GM18520 (cell line): Measurements from ENCODE around the gene EXOC1.
A peak's percentile ranks its signal among the peaks of the same experiment; 100 is the strongest.

Experiments
- ATAC-seq: cut with Tn5 transposase; IDR thresholded peaks from one replicate; pipeline ENCODE4 v1.9.1; 2021; ENCODE audit not compliant: unreplicated experiment

EXOC1 gene

DNA sequence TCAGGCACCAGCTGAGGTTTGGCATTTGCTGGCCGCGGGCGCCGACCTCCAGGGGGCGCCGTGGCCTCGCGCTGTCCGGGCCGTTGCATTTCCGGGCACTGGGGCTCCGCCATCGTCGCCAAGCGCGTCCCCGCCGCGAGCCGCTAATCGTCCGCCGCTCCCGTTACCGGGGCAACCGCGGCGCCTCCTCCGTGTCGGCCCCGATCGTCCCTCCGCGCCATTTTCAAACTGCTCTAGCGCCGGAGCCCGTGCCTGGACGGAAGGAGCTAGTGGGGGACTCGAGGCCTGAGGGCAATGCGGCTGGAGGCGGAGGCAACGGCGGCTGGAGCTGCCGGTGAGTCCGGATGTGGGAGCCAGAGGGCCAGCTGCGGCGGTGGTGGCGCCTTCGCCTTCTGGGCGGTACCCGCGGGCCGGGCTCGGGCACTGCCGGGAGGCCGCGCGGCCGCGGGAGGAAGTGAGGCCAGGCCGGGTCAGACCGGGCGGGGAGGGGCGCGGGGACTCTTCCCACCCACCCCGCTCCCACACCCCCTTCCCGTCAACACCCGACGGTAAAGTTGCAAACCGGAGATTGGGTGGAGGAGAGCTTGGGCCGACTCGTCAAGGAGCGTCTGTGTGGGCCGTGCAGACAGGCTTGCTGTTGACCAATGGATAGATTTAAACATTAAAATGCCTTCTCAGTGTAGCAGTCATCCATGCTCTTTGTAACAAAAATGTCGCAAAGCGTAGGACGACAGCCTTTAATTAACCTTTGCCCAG, 95.5 kb downstream of the EXOC1 start, which contains the start of gene CEP135:
CEP135 (plus strand) TSS at position 220 of the 756 bp plus-strand sequence. CDS start 3,186 bp downstream, outside the sequence.
- peak; percentile 74 for ATAC-seq

GRCh38 chr4:55949482-55949802, 96.0 kb downstream of the EXOC1 start:
- no peak for ATAC-seq

GRCh38 chr4:55951191-55951922, 97.9 kb downstream of the EXOC1 start:
- no peak for ATAC-seq
